ENCODE data around the gene TOM1L2.

DNA sequence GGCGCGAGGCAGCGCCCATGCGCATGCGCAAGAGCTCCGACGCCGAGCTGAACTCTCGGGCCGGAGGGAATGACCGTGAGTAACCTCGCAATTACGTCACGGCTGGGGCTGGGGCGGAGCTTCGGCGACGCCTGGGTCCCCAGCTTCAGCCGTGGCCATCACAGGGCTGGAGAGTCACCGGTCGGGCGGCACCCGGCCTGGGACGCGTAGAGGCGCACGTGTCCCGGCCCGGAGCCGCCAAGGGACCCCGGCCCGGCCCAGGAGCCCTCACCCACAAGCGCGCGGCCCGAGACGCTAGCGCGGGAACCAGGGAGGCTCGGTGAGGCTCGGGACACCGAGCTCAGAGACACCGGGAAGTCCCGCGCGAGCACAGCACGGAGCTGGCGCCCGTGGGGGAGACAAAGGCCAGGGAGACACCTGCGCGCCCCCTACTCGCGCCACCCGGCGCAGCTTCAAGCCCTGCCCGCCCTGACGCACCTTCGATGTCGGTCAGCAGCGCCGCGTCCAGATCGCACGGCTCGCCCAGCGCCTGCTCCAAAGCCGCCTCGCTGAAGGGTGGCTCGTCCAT is 135.9 kb downstream of the TOM1L2 start:
- TF ChIP-seq POLR2A (IDR thresholded peaks at IDR 0.05) (peak; percentile 99 to 100), CTCF (IDR thresholded peaks at IDR 0.05) (no peak)

Data from adrenal gland (tissue), 5 donors.